SKM-1 treated with dmso at 0.1 percent for 144 hours (cell line): ENCODE data around the gene MLXIPL.
"Not testable (repeated sequence)": the region's sequence is repeated elsewhere in the genome, so short reads cannot be mapped to it uniquely, and the experiment has no call there.

Experiments used
- DNase-seq: peaks from one replicate; lab custom pipeline; 2025; ENCODE audit not compliant: unreplicated experiment; lab: John Stamatoyannopoulos, UW

Gene MLXIPL

DNA sequence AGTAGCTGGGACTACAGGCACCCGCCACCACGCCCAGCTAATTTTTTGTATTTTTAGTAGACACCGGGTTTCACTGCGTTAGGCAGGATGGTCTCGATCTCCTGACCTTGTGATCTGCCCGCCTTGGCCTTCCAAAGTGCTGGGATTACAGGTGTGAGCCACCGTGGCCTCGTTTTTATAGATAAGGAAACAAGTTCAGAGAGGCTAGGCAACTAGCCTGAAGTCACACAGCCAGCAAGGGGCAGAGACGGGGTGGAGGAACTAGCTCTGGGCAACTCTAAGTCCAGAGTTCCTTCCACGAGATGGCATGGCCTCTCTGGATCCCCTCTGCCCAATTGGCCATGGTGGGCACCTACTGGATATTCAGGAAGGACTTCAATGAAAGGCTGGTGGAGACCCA is 9.4 kb downstream of the MLXIPL start:
- not testable (repeated sequence) for DNase-seq

DNA sequence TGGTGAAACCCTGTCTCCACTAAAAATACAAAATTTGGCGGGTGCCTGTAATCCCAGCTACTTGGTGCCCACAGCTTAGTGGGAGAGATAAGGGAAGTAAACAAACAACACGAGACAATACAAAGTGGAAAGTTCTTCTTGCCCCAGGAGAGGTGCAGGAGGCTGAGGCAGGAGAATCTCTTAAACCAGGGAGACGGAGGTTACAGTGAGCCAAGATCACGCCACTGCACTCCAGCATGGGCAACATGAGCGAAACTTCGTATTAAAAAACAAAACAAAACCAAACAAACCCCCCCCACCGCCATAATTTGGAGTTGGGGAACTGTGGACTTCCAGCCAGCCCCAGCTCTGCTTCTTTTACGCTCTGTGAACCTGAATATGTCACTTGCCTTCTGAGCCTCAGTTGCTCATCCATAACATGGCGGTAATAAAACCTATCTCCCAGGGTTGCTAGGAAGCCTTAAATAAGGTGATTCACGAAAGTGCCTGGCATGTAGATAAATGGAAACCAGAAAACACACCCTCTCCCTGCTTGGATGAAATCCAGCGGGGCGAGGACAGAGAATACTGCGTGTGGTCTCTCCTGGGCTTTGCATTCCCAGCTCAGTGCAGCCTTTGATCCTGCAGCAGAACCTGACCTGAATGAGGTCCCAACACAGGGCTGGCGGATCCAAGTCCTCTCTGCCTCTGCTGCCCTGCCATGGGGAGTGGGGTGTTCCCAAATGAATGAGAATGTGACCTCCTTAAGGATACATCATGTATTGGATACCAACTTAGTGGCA is 10.2 kb downstream of the MLXIPL start:
- no peak for DNase-seq

DNA sequence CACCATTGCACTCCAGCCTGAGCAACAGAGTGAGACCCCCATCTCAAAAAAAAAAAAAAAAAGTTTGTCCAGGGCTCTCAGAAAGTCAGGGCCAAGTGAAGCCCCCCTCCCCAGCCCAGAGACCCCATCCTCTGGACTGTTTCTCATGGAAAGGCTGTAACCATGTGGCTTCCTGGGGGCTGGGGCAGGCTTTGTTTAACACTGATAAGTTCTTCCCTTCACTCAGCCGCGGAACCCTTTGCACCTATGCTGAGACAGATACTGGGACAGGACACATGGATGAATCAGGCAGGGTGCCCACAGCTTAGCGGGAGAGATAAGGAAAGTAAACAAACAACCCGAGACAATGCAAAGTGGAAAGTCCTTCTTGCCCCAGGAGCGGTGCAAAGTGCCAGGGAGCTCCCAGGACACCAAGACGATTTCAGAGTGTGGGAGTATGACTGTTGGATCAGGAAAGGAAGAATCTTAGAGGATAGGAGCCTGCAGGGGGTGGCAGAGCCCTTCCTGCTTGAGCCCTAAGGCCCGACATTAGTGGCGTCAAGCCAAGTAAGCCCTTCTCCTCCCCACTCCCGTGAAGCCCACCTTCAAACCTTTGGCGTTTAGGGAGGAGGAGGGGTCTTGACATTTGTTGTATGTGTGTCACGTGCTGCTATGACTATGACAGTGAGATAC is 11.6 kb downstream of the MLXIPL start:
- DNase-seq, result no peak

GRCh38 chr7:73611017-73611555 is 13.2 kb downstream of the MLXIPL start:
- no peak for DNase-seq

DNA sequence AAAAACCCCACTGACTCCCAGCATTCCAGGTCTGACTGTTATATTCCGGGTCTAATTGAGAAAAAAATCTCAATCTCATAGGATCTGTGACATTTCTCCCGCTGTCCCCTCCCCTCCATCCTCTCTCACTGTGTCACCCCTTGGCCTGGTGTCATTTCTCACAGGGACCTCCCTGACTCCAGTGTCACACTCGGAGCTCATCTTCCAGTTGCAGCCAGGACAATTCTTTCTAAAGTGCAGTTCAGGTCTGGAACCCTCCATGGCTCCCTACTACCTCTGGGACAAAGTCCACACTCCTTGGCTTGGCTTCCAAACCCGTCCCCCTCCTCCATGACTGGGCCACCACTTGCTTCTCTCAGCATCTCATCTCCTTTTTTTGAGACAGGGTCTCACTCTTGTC is 14.2 kb downstream of the MLXIPL start:
- DNase-seq, result no peak

DNA sequence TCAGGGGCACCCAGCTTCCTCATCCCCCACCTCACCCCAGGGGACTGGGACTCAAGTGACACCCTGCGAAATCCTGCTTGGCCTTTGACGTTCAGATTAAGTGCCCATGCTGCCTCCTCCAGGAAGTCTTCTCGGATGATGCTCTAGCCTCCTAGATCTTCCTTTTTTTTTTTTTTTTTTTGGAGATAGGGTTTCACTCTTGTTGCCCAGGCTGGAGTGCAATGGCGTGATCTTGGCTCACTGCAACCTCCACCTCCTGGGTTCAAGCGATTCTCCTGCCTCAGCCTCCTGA is 16.7 kb downstream of the MLXIPL start:
- DNase-seq, result not testable (repeated sequence)

DNA sequence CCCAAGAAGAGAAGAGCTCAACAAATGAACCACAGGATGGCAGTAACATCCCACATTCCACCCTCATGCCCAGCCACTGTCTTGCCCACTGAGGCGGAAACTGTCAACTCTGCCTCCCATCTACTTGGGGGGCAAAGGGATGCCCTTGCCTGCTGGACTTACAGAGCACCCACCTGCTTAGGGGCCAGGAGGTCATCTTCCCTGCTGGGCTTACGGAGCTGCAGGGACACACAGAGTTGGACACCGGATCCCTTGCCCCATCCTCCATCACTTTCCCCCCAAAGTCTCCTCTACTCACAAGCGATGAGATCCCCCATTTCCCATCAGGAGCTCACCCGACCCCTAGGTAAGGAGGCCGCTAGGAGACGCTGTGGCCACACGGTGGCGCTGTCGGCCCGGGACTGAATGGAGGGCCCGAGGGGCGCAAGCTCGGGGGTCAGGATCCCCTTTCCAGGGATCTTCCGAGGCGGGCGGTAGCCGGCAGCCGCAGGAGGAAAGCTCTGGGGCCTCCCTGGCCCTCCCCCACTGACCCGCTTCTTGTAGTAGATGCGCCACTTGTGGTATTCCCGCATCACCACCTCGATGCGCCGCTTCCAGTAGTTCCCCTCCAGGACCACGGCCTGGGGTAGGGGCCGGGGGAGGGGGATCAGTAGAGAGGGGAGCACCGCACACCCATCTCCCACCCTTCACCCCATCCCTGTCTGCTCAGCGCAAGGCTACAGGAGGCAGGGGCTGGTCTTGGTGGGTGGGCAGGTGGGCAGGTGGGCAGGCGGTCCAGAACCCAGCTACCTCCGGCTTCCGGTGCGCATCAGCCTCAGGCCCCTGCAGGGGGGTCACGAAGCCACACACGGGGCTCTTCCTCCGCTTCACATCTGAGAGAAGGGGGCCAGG is 17.3 kb downstream of the MLXIPL start:
- peak; percentile 20 for DNase-seq

DNA sequence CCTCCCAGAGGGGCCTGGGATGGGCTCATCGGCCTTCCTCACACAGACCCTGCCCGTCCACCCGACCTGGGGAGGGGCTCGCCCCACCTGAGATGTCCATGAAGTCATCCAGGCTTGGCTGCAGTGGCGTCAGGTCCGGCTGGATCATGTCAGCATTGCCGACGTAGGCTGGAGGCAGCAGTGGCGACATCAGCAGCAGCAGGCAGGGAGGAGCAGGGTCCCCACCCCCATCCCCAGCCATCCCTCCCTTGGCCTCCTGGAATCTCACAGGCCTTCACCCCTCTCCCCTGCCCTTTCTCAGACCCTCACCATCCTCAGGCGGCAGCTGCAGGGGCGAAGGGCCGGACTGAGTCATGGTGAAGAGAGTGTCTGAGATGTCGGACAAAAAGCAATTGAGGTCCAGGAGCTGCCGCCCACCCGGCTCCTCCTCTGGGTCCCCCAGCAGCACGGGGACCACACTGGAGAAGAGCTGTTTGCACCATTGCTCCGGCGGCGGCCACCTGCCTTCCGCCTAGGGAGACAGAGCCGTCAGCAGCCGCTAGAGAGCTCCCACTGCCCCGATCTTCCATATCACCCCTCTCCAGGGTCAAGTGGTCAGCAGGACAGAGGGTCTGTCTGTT is 18.6 kb downstream of the MLXIPL start:
- no peak for DNase-seq

GRCh38 chr7:73602721-73603651 is 21.3 kb downstream of the MLXIPL start:
- DNase-seq, result no peak

GRCh38 chr7:73599916-73600315 is 24.4 kb downstream of the MLXIPL start:
- no peak for DNase-seq

DNA sequence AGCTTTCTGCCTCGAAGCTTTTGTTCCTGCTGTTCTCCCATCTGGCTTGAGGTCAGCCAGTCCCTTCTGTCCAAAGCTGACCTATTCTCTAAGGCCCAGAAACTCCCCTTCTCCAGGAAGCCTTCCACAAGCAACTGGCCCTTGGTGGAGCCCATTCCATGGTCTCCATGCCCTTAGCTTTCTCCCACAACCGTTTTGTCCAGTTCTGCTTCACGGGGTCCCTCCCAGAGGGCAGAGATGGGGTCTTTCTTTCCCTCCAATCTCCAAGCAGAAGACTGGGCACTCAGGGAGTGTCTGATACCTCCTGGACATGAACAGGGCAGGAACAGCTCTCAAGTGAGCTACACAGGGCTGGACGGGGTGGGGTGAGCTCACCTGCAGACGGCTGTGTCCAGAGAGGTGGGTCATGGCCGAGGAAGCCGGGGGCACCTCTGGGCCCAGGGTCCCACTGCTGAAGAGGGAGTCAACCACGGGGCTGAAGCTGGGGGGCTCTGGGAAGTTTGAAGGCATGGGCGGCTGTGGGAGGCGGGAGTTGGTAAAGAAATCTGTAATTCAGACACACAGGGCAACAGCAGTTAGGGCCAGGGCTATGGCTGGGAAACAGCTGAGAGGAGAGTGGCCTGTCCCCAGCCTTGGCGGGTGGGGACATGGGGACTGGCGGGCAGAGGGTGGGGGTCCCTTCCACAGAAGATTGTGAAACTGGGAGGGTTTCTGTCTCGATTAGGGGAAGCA is 25.0 kb downstream of the MLXIPL start:
- no peak for DNase-seq

GRCh38 chr7:73597978-73598782 is 26.1 kb downstream of the MLXIPL start:
- DNase-seq, result no peak

- no peak for DNase-seq
Observed at GRCh38 chr7:73596191-73597065, 27.9 kb downstream of the MLXIPL start.

DNA sequence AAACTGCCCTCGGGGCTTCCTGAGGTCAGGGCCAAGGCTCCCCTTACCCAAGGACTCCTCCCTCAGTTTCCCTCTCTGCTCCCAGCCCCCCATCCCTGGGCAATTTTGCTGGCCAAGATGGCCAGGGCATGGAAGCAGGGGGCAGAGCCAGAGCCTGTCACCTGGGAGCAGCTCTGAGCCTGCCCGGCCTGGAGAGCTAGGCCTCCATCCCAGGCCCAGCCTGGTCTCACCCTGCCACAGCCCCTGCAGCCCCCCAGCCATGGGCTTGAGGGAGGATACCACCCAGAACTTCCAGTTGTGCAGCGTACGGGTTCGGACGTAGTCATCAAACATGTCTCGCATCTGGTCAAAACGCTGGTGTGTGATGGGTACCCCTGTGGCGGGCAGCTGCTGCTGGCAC is 29.0 kb downstream of the MLXIPL start:
- no peak for DNase-seq

DNA sequence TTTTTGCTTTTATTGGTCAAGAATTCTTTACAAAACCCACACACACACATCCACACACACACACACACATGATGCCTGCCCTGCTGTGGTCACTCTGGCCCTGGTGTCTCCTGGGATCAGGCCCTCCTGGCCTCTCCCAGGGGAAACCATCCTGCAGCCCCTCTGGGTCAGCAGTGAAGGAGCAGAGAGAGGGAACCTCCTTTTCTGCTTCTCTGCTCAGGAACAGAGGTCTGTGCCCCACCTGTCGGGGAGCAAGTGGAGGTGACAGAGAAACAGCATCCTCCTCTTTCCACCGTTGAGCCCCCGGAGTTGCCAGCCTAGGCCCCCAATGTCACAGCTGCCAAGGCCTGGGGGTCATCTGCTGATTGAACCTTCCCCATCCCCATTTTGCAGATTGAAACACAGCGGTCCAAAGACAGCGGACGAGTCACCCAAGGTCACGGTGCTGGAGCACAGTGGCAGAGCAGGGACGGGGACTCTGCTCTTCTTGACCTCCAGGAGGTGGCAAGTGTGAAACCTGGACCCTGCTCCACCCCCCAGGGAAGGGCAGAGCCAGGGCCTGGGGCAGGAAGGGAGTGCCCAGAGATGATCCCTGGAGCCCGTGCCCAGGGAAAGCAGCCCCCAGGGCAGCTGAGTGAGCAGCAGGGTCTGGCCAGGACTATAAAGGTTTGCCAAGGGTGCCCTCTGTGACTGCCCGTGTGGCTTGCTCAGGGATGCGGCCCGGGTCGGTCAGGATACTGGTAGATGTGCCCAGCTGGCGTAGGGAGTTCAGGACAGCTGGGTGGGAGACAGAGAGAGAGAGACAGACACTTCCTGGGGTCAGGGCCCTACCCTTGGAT is 30.9 kb downstream of the MLXIPL start:
- no peak for DNase-seq

- DNase-seq, result no peak
Observed at GRCh38 chr7:73586911-73587310, 37.4 kb downstream of the MLXIPL start.

DNA sequence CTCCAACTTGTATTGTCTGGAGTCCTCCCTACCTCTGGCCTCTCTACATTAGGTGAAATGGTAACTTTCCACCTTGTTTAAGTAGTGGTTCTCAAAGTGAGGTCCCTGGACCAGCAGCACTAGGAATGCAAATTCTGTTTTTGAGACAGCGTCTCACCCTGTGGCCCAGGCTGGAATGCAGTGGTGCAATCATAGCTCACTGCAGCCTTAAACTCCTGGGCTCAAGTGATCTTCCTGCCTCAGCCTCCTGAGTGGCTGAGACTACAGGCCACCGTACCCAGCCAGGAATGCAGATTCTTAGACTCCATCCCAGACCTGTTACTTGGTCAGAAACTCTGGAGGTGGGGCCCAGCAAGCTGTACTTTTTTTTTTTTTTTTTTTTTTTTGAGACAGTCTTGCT is 39.1 kb downstream of the MLXIPL start:
- no peak for DNase-seq
